Lower leg skin (tissue), 3 donors: Measurements from ENCODE around the gene TP63.

Source experiments
- POLR2A ChIP-seq, 2 donors: fragments of 450-650 bp; IDR thresholded peaks; one replicate each; pipeline ENCODE4 v1.6.1; 2016 to 2017; ENCODE audit warnings: antibody characterized with exemption in 2 of 2, mild to moderate bottlenecking in 1 of 2, moderate library complexity in 1 of 2
- TF ChIP-seq, protein P1 (sequence below), 3 donors: fragments of 450-650 bp; IDR thresholded peaks; one replicate each; pipeline ENCODE4 v1.5.1; 2016; ENCODE audit warnings: antibody characterized with exemption in 3 of 3, mild to moderate bottlenecking in 3 of 3, moderate library complexity in 2 of 3

DNA sequence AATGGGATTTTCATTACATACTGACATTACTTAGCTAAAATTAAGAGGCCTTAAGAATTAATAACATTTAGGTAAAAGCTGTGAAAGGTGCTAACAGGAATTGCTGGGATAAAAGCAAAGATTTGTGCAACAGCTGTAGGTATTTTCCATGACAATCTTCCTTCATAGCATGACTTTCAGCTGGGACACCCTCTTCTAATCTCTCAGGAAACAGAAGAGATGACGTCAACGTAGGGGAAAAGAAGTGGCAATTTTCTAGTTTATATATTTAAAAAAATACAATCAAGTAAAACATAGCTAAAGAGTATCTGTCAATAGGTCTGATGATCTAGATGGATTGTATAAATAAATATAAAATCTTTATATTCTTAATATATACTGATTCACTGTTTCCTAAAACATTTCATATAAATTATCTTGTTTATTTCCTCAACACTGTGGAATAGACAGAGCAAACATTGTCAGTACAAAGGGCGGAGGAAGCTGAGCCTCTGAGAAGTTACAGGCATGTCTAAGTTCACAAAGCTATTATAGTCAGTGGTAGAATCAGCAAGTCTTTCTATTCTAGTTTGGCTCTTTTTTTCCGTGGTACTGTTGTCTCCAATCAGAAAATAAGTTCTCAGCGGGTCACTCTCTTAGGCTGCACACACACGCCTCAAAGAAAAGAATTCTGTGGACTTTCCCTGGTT, 272.5 kb downstream of the TP63 start:
- TF ChIP-seq, protein P1, sequence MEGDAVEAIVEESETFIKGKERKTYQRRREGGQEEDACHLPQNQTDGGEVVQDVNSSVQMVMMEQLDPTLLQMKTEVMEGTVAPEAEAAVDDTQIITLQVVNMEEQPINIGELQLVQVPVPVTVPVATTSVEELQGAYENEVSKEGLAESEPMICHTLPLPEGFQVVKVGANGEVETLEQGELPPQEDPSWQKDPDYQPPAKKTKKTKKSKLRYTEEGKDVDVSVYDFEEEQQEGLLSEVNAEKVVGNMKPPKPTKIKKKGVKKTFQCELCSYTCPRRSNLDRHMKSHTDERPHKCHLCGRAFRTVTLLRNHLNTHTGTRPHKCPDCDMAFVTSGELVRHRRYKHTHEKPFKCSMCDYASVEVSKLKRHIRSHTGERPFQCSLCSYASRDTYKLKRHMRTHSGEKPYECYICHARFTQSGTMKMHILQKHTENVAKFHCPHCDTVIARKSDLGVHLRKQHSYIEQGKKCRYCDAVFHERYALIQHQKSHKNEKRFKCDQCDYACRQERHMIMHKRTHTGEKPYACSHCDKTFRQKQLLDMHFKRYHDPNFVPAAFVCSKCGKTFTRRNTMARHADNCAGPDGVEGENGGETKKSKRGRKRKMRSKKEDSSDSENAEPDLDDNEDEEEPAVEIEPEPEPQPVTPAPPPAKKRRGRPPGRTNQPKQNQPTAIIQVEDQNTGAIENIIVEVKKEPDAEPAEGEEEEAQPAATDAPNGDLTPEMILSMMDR (IDR thresholded peaks at IDR 0.05): no peak
- no peak for TF ChIP-seq POLR2A (IDR thresholded peaks at IDR 0.05)
